ENCODE data around the gene KCNQ2. TPM values are rescaled to one million over a fixed set of nuclear protein-coding genes. Genes with fewer than 3 reads are reported as not detected.

KCNQ2 gene
- total and polyA plus RNA-seq, 2 experiments from 2014 or later, result 68.5 to 92.4 TPM

DNA sequence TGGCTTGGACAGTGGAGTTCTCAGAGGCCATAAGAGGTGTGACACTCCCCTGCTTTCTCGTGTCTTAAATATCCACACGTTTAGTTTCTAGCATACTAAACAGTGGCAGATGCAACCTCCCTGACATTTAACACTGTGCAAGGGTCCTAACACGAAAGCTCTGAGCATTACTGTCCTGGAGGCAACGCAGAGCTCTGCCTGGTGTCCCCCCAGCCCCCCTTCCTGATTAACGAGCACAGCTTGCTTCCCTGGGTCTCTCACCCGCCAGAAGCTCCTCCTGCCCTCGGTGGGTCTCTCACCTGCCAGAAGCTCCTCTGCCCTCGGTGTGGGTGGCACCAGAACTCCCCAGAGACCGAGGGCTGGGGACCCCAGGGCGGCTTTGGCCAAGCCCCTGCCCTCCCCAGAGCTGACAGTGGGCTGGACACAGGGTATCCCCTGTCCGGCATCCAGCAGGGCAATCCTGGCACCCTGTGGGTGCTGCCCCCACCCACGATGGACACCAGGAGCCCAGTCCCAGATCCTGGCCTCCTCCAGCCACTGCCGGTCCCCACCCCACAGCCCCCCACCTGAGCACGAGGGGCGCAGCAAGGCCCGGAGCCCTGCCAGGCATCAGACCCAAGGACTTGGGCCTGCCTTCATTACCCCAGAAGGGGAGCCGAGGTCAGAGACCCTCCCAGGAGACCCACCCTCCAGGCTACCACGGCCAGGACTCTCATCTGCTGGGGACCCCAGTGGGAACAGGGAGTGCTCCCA, 12.4 kb upstream of the KCNQ2 start:
- Histone ChIP-seq H3K27me3 (ENCODE audit: insufficient read depth) (peaks cover 25% of the 10 kb centered on the region), H3K4me2 (no peak overlapping the region), H3F3A (replicated peaks; ENCODE audit: low read depth) (no peaks in the 10 kb centered on the region), H3K4me1 (ENCODE audit: insufficient read depth) (peaks cover 7% of the 10 kb centered on the region; the same call in 1 of the 2 replicates), H4K20me1 (replicated peaks; ENCODE audit: insufficient read depth) (no peaks in the 10 kb centered on the region), H3K36me3 (ENCODE audit: insufficient read depth) (no peaks in the 10 kb centered on the region), H3K9me2 (ENCODE audit: insufficient read depth) (no peaks in the 10 kb centered on the region), H2AFZ (no peak overlapping the region), H3K4me3 (no peak overlapping the region), H3K27ac (ENCODE audit: low read depth) (no peak overlapping the region), H3K79me2 (replicated peaks; ENCODE audit: insufficient read depth) (no peaks in the 10 kb centered on the region)
- Mint-ChIP-seq H3K4me3 (no peak overlapping the region), H3K4me1 (peaks cover 26% of the 10 kb centered on the region), H3K27ac (no peak overlapping the region), H3K9me3 (peaks cover 3% of the 10 kb centered on the region; the same call in 1 of the 3 replicates), H3K27me3 (ENCODE audit: insufficient read depth, low read depth, poor library complexity) (peaks cover 31% of the 10 kb centered on the region), H3K36me3 (ENCODE audit: low read depth) (peaks cover 3% of the 10 kb centered on the region; the same call in 1 of the 3 replicates)
- no peak for TF ChIP-seq JUNB (IDR thresholded peaks at IDR 0.05; ENCODE audit: unreplicated experiment)
- TF ChIP-seq ZNF114 (CRISPR knock-in tag; IDR thresholded peaks at IDR 0.05), result no peak
- TF ChIP-seq ZNF331 (CRISPR knock-in tag; IDR thresholded peaks at IDR 0.05; ENCODE audit: low read depth), result no peak
- TF ChIP-seq, protein P1, sequence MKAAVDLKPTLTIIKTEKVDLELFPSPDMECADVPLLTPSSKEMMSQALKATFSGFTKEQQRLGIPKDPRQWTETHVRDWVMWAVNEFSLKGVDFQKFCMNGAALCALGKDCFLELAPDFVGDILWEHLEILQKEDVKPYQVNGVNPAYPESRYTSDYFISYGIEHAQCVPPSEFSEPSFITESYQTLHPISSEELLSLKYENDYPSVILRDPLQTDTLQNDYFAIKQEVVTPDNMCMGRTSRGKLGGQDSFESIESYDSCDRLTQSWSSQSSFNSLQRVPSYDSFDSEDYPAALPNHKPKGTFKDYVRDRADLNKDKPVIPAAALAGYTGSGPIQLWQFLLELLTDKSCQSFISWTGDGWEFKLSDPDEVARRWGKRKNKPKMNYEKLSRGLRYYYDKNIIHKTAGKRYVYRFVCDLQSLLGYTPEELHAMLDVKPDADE (IDR thresholded peaks at IDR 0.05), result no peak
- TF ChIP-seq NANOG (IDR thresholded peaks at IDR 0.05; ENCODE audit: borderline replicate concordance), result no peak
- TF ChIP-seq, protein P2, sequence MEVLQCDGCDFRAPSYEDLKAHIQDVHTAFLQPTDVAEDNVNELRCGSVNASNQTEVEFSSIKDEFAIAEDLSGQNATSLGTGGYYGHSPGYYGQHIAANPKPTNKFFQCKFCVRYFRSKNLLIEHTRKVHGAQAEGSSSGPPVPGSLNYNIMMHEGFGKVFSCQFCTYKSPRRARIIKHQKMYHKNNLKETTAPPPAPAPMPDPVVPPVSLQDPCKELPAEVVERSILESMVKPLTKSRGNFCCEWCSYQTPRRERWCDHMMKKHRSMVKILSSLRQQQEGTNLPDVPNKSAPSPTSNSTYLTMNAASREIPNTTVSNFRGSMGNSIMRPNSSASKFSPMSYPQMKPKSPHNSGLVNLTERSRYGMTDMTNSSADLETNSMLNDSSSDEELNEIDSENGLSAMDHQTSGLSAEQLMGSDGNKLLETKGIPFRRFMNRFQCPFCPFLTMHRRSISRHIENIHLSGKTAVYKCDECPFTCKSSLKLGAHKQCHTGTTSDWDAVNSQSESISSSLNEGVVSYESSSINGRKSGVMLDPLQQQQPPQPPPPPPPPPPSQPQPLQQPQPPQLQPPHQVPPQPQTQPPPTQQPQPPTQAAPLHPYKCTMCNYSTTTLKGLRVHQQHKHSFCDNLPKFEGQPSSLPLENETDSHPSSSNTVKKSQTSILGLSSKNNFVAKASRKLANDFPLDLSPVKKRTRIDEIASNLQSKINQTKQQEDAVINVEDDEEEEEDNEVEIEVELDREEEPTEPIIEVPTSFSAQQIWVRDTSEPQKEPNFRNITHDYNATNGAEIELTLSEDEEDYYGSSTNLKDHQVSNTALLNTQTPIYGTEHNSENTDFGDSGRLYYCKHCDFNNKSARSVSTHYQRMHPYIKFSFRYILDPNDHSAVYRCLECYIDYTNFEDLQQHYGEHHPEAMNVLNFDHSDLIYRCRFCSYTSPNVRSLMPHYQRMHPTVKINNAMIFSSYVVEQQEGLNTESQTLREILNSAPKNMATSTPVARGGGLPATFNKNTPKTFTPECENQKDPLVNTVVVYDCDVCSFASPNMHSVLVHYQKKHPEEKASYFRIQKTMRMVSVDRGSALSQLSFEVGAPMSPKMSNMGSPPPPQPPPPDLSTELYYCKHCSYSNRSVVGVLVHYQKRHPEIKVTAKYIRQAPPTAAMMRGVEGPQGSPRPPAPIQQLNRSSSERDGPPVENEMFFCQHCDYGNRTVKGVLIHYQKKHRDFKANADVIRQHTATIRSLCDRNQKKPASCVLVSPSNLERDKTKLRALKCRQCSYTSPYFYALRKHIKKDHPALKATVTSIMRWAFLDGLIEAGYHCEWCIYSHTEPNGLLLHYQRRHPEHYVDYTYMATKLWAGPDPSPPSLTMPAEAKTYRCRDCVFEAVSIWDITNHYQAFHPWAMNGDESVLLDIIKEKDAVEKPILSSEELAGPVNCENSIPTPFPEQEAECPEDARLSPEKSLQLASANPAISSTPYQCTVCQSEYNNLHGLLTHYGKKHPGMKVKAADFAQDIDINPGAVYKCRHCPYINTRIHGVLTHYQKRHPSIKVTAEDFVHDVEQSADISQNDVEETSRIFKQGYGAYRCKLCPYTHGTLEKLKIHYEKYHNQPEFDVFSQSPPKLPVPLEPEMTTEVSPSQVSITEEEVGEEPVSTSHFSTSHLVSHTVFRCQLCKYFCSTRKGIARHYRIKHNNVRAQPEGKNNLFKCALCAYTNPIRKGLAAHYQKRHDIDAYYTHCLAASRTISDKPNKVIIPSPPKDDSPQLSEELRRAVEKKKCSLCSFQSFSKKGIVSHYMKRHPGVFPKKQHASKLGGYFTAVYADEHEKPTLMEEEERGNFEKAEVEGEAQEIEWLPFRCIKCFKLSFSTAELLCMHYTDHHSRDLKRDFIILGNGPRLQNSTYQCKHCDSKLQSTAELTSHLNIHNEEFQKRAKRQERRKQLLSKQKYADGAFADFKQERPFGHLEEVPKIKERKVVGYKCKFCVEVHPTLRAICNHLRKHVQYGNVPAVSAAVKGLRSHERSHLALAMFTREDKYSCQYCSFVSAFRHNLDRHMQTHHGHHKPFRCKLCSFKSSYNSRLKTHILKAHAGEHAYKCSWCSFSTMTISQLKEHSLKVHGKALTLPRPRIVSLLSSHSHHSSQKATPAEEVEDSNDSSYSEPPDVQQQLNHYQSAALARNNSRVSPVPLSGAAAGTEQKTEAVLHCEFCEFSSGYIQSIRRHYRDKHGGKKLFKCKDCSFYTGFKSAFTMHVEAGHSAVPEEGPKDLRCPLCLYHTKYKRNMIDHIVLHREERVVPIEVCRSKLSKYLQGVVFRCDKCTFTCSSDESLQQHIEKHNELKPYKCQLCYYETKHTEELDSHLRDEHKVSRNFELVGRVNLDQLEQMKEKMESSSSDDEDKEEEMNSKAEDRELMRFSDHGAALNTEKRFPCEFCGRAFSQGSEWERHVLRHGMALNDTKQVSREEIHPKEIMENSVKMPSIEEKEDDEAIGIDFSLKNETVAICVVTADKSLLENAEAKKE (CRISPR knock-in tag; IDR thresholded peaks at IDR 0.05), result no peak
- TF ChIP-seq, protein P3, sequence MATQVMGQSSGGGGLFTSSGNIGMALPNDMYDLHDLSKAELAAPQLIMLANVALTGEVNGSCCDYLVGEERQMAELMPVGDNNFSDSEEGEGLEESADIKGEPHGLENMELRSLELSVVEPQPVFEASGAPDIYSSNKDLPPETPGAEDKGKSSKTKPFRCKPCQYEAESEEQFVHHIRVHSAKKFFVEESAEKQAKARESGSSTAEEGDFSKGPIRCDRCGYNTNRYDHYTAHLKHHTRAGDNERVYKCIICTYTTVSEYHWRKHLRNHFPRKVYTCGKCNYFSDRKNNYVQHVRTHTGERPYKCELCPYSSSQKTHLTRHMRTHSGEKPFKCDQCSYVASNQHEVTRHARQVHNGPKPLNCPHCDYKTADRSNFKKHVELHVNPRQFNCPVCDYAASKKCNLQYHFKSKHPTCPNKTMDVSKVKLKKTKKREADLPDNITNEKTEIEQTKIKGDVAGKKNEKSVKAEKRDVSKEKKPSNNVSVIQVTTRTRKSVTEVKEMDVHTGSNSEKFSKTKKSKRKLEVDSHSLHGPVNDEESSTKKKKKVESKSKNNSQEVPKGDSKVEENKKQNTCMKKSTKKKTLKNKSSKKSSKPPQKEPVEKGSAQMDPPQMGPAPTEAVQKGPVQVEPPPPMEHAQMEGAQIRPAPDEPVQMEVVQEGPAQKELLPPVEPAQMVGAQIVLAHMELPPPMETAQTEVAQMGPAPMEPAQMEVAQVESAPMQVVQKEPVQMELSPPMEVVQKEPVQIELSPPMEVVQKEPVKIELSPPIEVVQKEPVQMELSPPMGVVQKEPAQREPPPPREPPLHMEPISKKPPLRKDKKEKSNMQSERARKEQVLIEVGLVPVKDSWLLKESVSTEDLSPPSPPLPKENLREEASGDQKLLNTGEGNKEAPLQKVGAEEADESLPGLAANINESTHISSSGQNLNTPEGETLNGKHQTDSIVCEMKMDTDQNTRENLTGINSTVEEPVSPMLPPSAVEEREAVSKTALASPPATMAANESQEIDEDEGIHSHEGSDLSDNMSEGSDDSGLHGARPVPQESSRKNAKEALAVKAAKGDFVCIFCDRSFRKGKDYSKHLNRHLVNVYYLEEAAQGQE (IDR thresholded peaks at IDR 0.05; ENCODE audit: unreplicated experiment), result no peak
- TF ChIP-seq CREB1 (CRISPR knock-in tag; IDR thresholded peaks at IDR 0.05; ENCODE audit: low read depth), result no peak
- no peak for TF ChIP-seq POLR2AphosphoS5 (IDR thresholded peaks at IDR 0.05; ENCODE audit: low read depth)
- no peak for TF ChIP-seq EZH2 (IDR thresholded peaks at IDR 0.05; ENCODE audit: low read depth, unreplicated experiment)
- TF ChIP-seq EZH2phosphoT487 (IDR thresholded peaks at IDR 0.05; ENCODE audit: unreplicated experiment), result no peak
- TF ChIP-seq STAT1 (IDR thresholded peaks at IDR 0.05; ENCODE audit: unreplicated experiment), result no peak
- TF ChIP-seq, protein P4, sequence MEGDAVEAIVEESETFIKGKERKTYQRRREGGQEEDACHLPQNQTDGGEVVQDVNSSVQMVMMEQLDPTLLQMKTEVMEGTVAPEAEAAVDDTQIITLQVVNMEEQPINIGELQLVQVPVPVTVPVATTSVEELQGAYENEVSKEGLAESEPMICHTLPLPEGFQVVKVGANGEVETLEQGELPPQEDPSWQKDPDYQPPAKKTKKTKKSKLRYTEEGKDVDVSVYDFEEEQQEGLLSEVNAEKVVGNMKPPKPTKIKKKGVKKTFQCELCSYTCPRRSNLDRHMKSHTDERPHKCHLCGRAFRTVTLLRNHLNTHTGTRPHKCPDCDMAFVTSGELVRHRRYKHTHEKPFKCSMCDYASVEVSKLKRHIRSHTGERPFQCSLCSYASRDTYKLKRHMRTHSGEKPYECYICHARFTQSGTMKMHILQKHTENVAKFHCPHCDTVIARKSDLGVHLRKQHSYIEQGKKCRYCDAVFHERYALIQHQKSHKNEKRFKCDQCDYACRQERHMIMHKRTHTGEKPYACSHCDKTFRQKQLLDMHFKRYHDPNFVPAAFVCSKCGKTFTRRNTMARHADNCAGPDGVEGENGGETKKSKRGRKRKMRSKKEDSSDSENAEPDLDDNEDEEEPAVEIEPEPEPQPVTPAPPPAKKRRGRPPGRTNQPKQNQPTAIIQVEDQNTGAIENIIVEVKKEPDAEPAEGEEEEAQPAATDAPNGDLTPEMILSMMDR (conservative IDR thresholded peaks at IDR 0.05; ENCODE audit: low read depth in 2 of 2), result no peak
- DNase-seq (ENCODE audit: low spot score), result no peak
- no peak for ATAC-seq

Measured in GM23338 (cell line).